Sigmoid colon (tissue), 7 donors: ENCODE data around the gene STING1. TPM values are rescaled to one million over a fixed set of nuclear protein-coding genes. Genes with fewer than 3 reads are reported as not detected.

Experiments used
- DNase-seq: peaks from one replicate; pipeline ENCODE4 v3.0.0-alpha.2; 2019
- H3K27ac ChIP-seq, 4 donors: fragments of 200-600 bp; sonication (generic); one replicate each; pipeline ENCODE4 v1.5.1; 2016 to 2019; ENCODE audit warnings: mild to moderate bottlenecking in 1 of 4
- H3K27me3 ChIP-seq, 3 donors: fragments of 200-600 bp; sonication (generic); one replicate each; pipeline ENCODE4 v1.5.1; 2019; ENCODE audit warnings: mild to moderate bottlenecking in 1 of 3
- H3K36me3 ChIP-seq, 4 donors: fragments of 200-600 bp; sonication (generic); one replicate each; pipeline ENCODE4 v1.5.1; 2016 to 2019
- H3K4me1 ChIP-seq, 4 donors: fragments of 200-600 bp; sonication (generic); one replicate each; pipeline ENCODE4 v1.5.1; 2017 to 2019
- H3K4me3 ChIP-seq, 4 donors: fragments of 200-600 bp; sonication (generic); one replicate each; pipeline ENCODE4 v1.5.1; 2017 to 2019; ENCODE audit warnings: mild to moderate bottlenecking in 2 of 4, moderate library complexity in 1 of 4
- H3K9me3 ChIP-seq, 4 donors: fragments of 200-600 bp in 3 of 4; sonication (generic) in 3 of 4; one replicate each; pipeline versions ENCODE4 v1.5.1 to v1.6.1; 2013 to 2019
- CTCF ChIP-seq, 4 experiments: fragments of 450-650 bp in 3 of 4; fragments of 200-600 bp in 1 of 4; IDR thresholded peaks; one replicate each; pipeline ENCODE4 v1.5.1; 2016 to 2019; ENCODE audit warnings: antibody characterized with exemption in 4 of 4, mild to moderate bottlenecking in 3 of 4, moderate library complexity in 2 of 4
- EP300 ChIP-seq, 4 donors: sonication (generic); formaldehyde crosslinking; IDR thresholded peaks; one replicate each; pipeline ENCODE4 v1.6.1; 2017; ENCODE audit warnings: antibody characterized with exemption in 4 of 4
- POLR2A ChIP-seq, 2 donors: fragments of 450-650 bp; IDR thresholded peaks; one replicate each; pipeline ENCODE4 v1.6.1; 2016; ENCODE audit warnings: antibody characterized with exemption in 2 of 2, mild to moderate bottlenecking in 2 of 2, moderate library complexity in 2 of 2
- POLR2AphosphoS5 ChIP-seq, 4 donors: sonication (generic); formaldehyde crosslinking; IDR thresholded peaks; one replicate each; pipeline ENCODE4 v1.6.1; 2017; ENCODE audit warnings: antibody characterized with exemption in 4 of 4
- WGBS, 2 donors: extraction: QIAGEN DNeasy Blood & Tissue Kit; methylation state at CpG; one replicate each; pipeline ENCODE4 v1.1.7; 2013; 5-methylcytosine and 5-hydroxymethylcytosine counted together
- intact Hi-C: fragments of 100-400 bp; cut with DNase I; formaldehyde crosslinking; loops from one replicate; pipeline ENCODE4 v1.15.1; 2023
- polyA plus RNA-seq, 3 donors: library from polyadenylated mRNA; stranded (reverse); fragments of 200-250 nt; gene quantifications; one replicate each; pipeline ENCODE4 v1.2.3, GENCODE V29; 2013
- total RNA-seq, 4 donors: library from RNA; depleted of rRNA; stranded (reverse); fragments of >200 nt; gene quantifications; one replicate each; pipeline ENCODE4 v1.1.0, GENCODE V29; 2016
- donor health status: healthy with polysubstance abuse.
- donor health status: Bipolar disorder and iron deficiency.
- donor health status: healthy.

STING1 gene
- total and polyA plus RNA-seq, 7 donors = 5.5 to 63.5 (median 22.1) TPM

GRCh38 chr5:139459451-139459934, 23.1 kb downstream of the STING1 start:
- Histone ChIP-seq H3K36me3 (no peaks in the 10 kb centered on the region), H3K9me3 (no peaks in the 10 kb centered on the region), H3K4me3 (no peak overlapping the region), H3K27ac (peak overlapping the region; percentile 12 to 56 (median 18)), H3K4me1 (no peaks in the 10 kb centered on the region), H3K27me3 (no peaks in the 10 kb centered on the region)
- peak; percentile 46 for DNase-seq
- intact Hi-C loops = no loop called here
- TF ChIP-seq POLR2AphosphoS5 (IDR thresholded peaks at IDR 0.05) (no peak), CTCF (IDR thresholded peaks at IDR 0.05) (no peak), POLR2A (IDR thresholded peaks at IDR 0.05) (no peak), EP300 (IDR thresholded peaks at IDR 0.05) (no peak)
- WGBS, 2 donors = 21 to 59% methylated on average over 8 of the region's 8 CpGs

- no peaks in the 10 kb centered on the region for H3K4me1 ChIP-seq
- H3K27me3 ChIP-seq = no peaks in the 10 kb centered on the region
- 51 to 54% methylated on average over 8 of the region's 8 CpGs for WGBS, 2 donors
- no peaks in the 10 kb centered on the region for H3K36me3 ChIP-seq
- H3K9me3 ChIP-seq = no peaks in the 10 kb centered on the region
- intact Hi-C loops = no loop called here
- H3K4me3 ChIP-seq = no peak overlapping the region
- peak overlapping the region in 3 of 4 donors; percentile 23 to 56 (median 34) for H3K27ac ChIP-seq
- DNase-seq = no peak
- TF ChIP-seq EP300 (IDR thresholded peaks at IDR 0.05) (no peak), POLR2AphosphoS5 (IDR thresholded peaks at IDR 0.05) (no peak), CTCF (IDR thresholded peaks at IDR 0.05) (no peak), POLR2A (IDR thresholded peaks at IDR 0.05) (no peak)
Observed at GRCh38 chr5:139458580-139459407, 23.8 kb downstream of the STING1 start.

- H3K27ac ChIP-seq = no peak overlapping the region
- peak; percentile 29 for DNase-seq
- TF ChIP-seq POLR2A (IDR thresholded peaks at IDR 0.05) (no peak), CTCF (IDR thresholded peaks at IDR 0.05) (no peak), POLR2AphosphoS5 (IDR thresholded peaks at IDR 0.05) (no peak), EP300 (IDR thresholded peaks at IDR 0.05) (no peak)
- intact Hi-C loops = no loop called here
- no peaks in the 10 kb centered on the region for H3K4me1 ChIP-seq
- H3K4me3 ChIP-seq = no peak overlapping the region
- H3K9me3 ChIP-seq = no peaks in the 10 kb centered on the region
- WGBS, 2 donors = 90 to 97% methylated on average over 5 of the region's 5 CpGs
- no peaks in the 10 kb centered on the region for H3K27me3 ChIP-seq
- no peaks in the 10 kb centered on the region for H3K36me3 ChIP-seq
Observed at GRCh38 chr5:139457653-139458306, 24.8 kb downstream of the STING1 start.

- 87 to 97% methylated on average over 5 of the region's 5 CpGs for WGBS, 2 donors
- Histone ChIP-seq H3K27ac (no peak overlapping the region), H3K36me3 (no peaks in the 10 kb centered on the region), H3K4me1 (no peaks in the 10 kb centered on the region), H3K27me3 (no peaks in the 10 kb centered on the region), H3K9me3 (no peaks in the 10 kb centered on the region), H3K4me3 (no peak overlapping the region)
- DNase-seq = no peak
- TF ChIP-seq EP300 (IDR thresholded peaks at IDR 0.05) (no peak), CTCF (IDR thresholded peaks at IDR 0.05) (no peak), POLR2AphosphoS5 (IDR thresholded peaks at IDR 0.05) (no peak), POLR2A (IDR thresholded peaks at IDR 0.05) (no peak)
- intact Hi-C loops = no loop called here
Observed at GRCh38 chr5:139457241-139457640, 25.3 kb downstream of the STING1 start.
